K562 (cell line): ENCODE measurements around the gene CDCA3. TPM values are rescaled to one million over a fixed set of nuclear protein-coding genes. Genes with fewer than 3 reads are reported as not detected.

Source experiments
- ATAC-seq: fragments of 200-7000 bp; cut with Tn5 transposase; 3 replicates; pipeline ENCODE4 v1.9.1; 2020; ENCODE audit warnings: moderate library complexity
- BruUV-seq: library from RNA; stranded (reverse); fragments of 400-500 nt; replicated peaks from 2 replicates; lab custom pipeline; 2021; lab: Mats Ljungman, UMichigan
- CTCF ChIA-PET: fragments of 300-600 bp; formaldehyde crosslinking; extraction: SDS; loops from one replicate; lab custom pipeline; 2021; ENCODE audit warnings: low intra/inter-chr PET ratio; lab: Yijun Ruan, JAX
- POLR2A ChIA-PET: fragments of 300-600, 350-650 bp; sonication (Branson Sonifier 250); formaldehyde crosslinking; extraction: SDS; loops from one replicate; lab custom pipeline; 2021; ENCODE audit warnings: antibody characterized with exemption, inconsistent platforms; lab: Yijun Ruan, JAX
- DNase-seq, 4 experiments: peaks; one replicate each; pipeline versions ENCODE4 v3.0.0 to v3.0.0-alpha.2; 2011 to 2018; ENCODE audit warnings: low spot score in 3 of 4, mixed read lengths in 3 of 4; ENCODE audit errors: extremely low read depth in 1 of 4
- FAIRE-seq: peaks from 2 replicates; lab custom pipeline; 2011; peaks lifted over from hg19 to GRCh38; lab: Jason Lieb, UNC
- H2AFZ ChIP-seq: 2 replicates; pipeline ENCODE4 v1.6.0; 2011; ENCODE audit warnings: low read depth, low read length, control low read depth, inconsistent platforms
- H3K27ac ChIP-seq: fragments of 200-600 bp; 3 replicates; pipeline ENCODE4 v1.8.0; 2011; ENCODE audit warnings: low read depth, mild to moderate bottlenecking, control low read depth, inconsistent platforms, low read length, moderate library complexity, mixed read lengths; ENCODE audit errors: extremely low read depth
- H3K27me3 ChIP-seq, 2 experiments: fragments of 300-600 bp in 1 of 2; 2 replicates in 1 of 2; 3 replicates in 1 of 2; pipeline versions ENCODE4 v1.6.0 to v1.8.0; 2011; ENCODE audit warnings: inconsistent platforms in 2 of 2, low read length in 2 of 2, mild to moderate bottlenecking in 1 of 2, mixed read lengths in 1 of 2, moderate library complexity in 1 of 2; ENCODE audit not compliant: control insufficient read depth in 2 of 2, insufficient read depth in 2 of 2
- H3K36me3 ChIP-seq: fragments of 300-600 bp; 3 replicates; pipeline ENCODE4 v1.8.0; 2011; ENCODE audit warnings: mild to moderate bottlenecking, low read length, inconsistent platforms; ENCODE audit not compliant: control insufficient read depth, insufficient read depth
- H3K4me1 ChIP-seq, 2 experiments: fragments of 200-600 bp in 1 of 2; replicated peaks in 1 of 2; 2 replicates in 1 of 2; 3 replicates in 1 of 2; pipeline versions ENCODE4 v1.5.1 to v1.8.0; 2011; ENCODE audit warnings: inconsistent platforms in 2 of 2, low read length in 2 of 2, mild to moderate bottlenecking in 1 of 2, mixed read lengths in 1 of 2, moderate library complexity in 1 of 2; ENCODE audit not compliant: control insufficient read depth in 2 of 2, insufficient read depth in 2 of 2
- H3K4me2 ChIP-seq: 2 replicates; pipeline ENCODE4 v1.6.1; 2011; ENCODE audit warnings: low read length, control low read depth, inconsistent platforms, mixed read lengths; ENCODE audit not compliant: insufficient read depth
- H3K4me3 ChIP-seq: fragments of 200-600 bp; sonication (generic), shearing (Covaris generic); 2 replicates; pipeline ENCODE4 v1.5.1; 2016; ENCODE audit warnings: control low read depth, inconsistent platforms
- H3K79me2 ChIP-seq: fragments of 200-600 bp; 3 replicates; pipeline ENCODE4 v1.8.0; 2011; ENCODE audit warnings: low read length, inconsistent platforms; ENCODE audit not compliant: control insufficient read depth, insufficient read depth
- H3K9ac ChIP-seq, 2 experiments: 2 replicates each; pipeline versions ENCODE4 v1.6.0 to v1.6.1; 2011; ENCODE audit warnings: low read depth in 2 of 2, low read length in 2 of 2, control low read depth in 1 of 2, inconsistent platforms in 1 of 2, mild to moderate bottlenecking in 1 of 2, mixed read lengths in 1 of 2; ENCODE audit not compliant: insufficient read depth in 1 of 2
- H3K9me1 ChIP-seq: one replicate; pipeline ENCODE4 v1.6.0; 2011; ENCODE audit warnings: inconsistent platforms, mild to moderate bottlenecking, low read length, moderate library complexity; ENCODE audit not compliant: control insufficient read depth, insufficient read depth
- H3K9me3 ChIP-seq: replicated peaks from 2 replicates; pipeline ENCODE4 v1.5.1; 2011; ENCODE audit warnings: low read depth, low read length, inconsistent platforms; ENCODE audit not compliant: control insufficient read depth, insufficient read depth
- H4K20me1 ChIP-seq: replicated peaks from 2 replicates; pipeline ENCODE4 v1.6.1; 2011; ENCODE audit warnings: low read length, inconsistent platforms, mixed read lengths; ENCODE audit not compliant: control insufficient read depth, insufficient read depth
- FIP1L1 ChIP-seq: fragments of 200-400 bp; formaldehyde crosslinking; IDR thresholded peaks from 2 replicates; pipeline ENCODE4 v1.6.1; 2018; ENCODE audit warnings: mild to moderate bottlenecking, low read depth, low read length; ENCODE audit not compliant: poor library complexity, severe bottlenecking
- HMG20A ChIP-seq: fragments of 450-650 bp; formaldehyde crosslinking; conservative IDR thresholded peaks from 2 replicates; pipeline ENCODE4 v1.4.0; 2020; ENCODE audit warnings: mild to moderate bottlenecking, mixed read lengths
- MAFF ChIP-seq: IDR thresholded peaks from 2 replicates; pipeline ENCODE4 v1.6.1; 2012; ENCODE audit warnings: low read length, improper control_type of control experiment
- NELFE ChIP-seq: IDR thresholded peaks from 2 replicates; pipeline ENCODE4 v1.6.1; 2011; ENCODE audit warnings: mild to moderate bottlenecking; ENCODE audit not compliant: insufficient read depth, insufficient read length
- NFATC3 ChIP-seq: fragments of 450-650 bp; IDR thresholded peaks from 2 replicates; pipeline ENCODE4 v1.6.1; 2017; ENCODE audit warnings: mild to moderate bottlenecking
- RBM34 ChIP-seq: fragments of 200-400 bp; formaldehyde crosslinking; IDR thresholded peaks from 2 replicates; pipeline ENCODE4 v1.6.1; 2018; ENCODE audit warnings: low read length, borderline replicate concordance; ENCODE audit not compliant: insufficient read depth
- ZSCAN29 ChIP-seq: fragments of 450-650 bp; IDR thresholded peaks from 2 replicates; pipeline ENCODE4 v1.6.1; 2017
- WGBS: fragments of 100-300 bp; shearing (Covaris generic); methylation state at CpG from one replicate; pipeline ENCODE4 v1.1.6; 2016; ENCODE audit warnings: low coverage, mixed read lengths; ENCODE audit not compliant: insufficient coverage; ENCODE audit errors: missing lambda C conversion rate; 5-methylcytosine and 5-hydroxymethylcytosine counted together
- in situ Hi-C: fragments of 300-500 bp; cut with MboI; formaldehyde crosslinking; loops from 4 replicates; pipeline ENCODE4 v1.15.0; 2018; ENCODE audit warnings: inconsistent platforms, mixed read lengths
- intact Hi-C: fragments of 100-400 bp; cut with micrococcal nuclease; formaldehyde crosslinking; loops from 2 replicates; pipeline ENCODE4 v1.14.2; 2022
- polyA plus RNA-seq, 8 experiments: library from polyadenylated mRNA; depleted of rRNA in 4 of 8; stranded (reverse) in 5 of 8; unstranded in 3 of 8; fragments of >200 nt; fragmentation: Nextera tagmentation in 2 of 8; fragmentation: Illumina TruSeq in 1 of 8; extraction: Ambion mirVana in 2 of 8; extraction: Trizol in 1 of 8; gene quantifications; 2 replicates each; pipeline versions ENCODE4 v1.2.1 to v1.2.3, GENCODE V29; 2011 to 2014; ENCODE audit warnings: inconsistent platforms in 1 of 8, missing spikeins in 1 of 8
- total RNA-seq, 7 experiments: library from RNA; depleted of rRNA in 6 of 7; stranded (reverse); fragments of >200 nt in 6 of 7; fragmentation: Illumina TruSeq in 2 of 7; extraction: Trizol in 2 of 7; gene quantifications; 2 replicates each; pipeline versions ENCODE4 v1.2.1 to v1.2.3, GENCODE V29; 2011 to 2021; ENCODE audit warnings: low replicate concordance in 1 of 7

Gene CDCA3
- total and polyA plus RNA-seq, 9 of the 15 experiments (the other 6 are each of a cell fraction or from before 2014, with no cell fraction given), result 24.2 to 80.8 (median 55.1) TPM

DNA sequence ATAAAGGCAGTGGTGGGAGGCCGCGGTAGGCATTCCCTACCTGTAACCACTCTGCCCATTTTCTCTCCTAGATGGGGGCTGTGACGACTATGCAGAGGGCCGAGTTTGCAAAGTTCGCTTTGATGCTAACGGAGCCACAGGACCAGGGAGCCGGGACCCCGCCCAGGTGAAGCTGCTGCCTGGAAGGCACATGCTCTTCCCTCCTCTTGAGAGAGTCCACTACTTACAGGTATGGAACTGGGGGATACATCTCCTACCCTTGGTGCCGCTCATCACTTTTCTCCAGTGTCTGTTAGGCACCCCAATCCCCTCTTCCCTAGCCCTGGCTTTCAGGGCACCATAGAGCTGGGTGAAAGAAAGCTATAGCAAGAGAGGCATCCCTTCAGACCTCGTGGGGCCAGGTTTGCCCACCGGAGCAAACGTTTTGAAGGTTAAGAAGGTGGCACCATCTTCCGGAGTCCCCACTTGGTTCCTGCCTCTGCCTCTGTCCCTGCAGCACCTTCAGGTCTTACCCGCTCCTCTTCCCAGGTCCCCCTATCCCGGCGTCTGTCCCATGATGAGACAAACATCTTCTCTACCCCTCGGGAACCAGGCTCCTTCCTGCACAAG is 24.9 kb downstream of the CDCA3 start:
- ATAC-seq, result no peak
- Histone ChIP-seq H4K20me1 (no peaks in the 10 kb centered on the region), H3K27me3 (peaks cover 0 to 4% of the 10 kb centered on the region in 2 experiments; a peak in 2 of 5 replicates), H3K9me3 (no peaks in the 10 kb centered on the region), H3K9ac (no peak overlapping the region; a peak in 1 of 4 replicates), H3K36me3 (peaks cover 15% of the 10 kb centered on the region; the same call in 1 of the 3 replicates), H2AFZ (no peak overlapping the region), H3K4me3 (no peak overlapping the region), H3K79me2 (peaks cover 24% of the 10 kb centered on the region), H3K27ac (no peak overlapping the region), H3K4me1 (peaks cover 14 to 57% of the 10 kb centered on the region in 2 experiments; a peak in 4 of 5 replicates), H3K9me1 (no peaks in the 10 kb centered on the region), H3K4me2 (no peak overlapping the region)
- ChIA-PET POLR2A (no interaction called here), CTCF (interaction anchor here (0.5 to 1.9 kb wide), 5 partner anchors 59 to 259 kb away, joined by 3 to 15 read pairs (median 5); partner anchors contain the start of gene MLF2)
- 75% methylated on average over 10 of the region's 17 CpGs for WGBS
- no peak for TF ChIP-seq MAFF
- intact Hi-C loops, result loop anchor here (2.0 to 10.0 kb wide), 4 partner anchors 49 to 271 kb away; partner anchors contain the start of genes IFFO1 and ZNF384
- no peak for FAIRE-seq
- no peak for DNase-seq
- BruUV-seq, result no TSS peak
- in situ Hi-C loops, result no loop called here

DNA sequence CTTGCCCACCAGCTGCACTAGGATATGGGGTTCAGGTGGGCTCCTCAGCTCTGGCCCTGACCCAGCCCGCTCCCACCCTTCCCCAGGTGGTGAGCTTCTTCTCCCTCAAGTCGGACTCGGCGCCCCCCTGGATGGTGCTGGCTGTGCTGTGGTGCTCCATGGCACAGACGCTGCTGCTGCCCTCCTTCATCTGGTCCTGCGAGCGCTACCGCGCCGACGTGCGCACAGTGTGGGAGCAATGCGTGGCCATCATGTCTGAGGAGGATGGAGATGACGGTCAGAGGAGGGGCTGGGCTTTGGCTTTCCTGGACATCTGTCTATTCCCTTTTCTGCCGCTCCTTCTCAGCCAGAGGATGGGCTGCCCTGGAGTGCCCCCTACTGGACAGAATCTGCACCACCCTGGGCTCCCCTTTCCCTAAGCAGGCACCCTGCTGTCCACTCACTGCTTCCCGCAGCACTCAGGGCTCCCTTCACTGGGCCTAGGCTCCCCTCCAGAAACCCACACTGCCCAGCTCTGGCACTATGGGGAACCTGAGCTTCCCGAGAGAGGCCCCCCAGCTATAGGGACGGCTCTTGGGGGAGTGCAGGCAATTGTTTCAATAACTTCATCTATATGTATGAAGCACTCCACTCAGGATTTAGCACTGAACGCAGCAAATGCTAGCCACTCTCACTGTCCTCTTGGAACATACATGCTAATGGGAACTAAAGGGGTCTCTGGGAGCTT is 25.5 kb downstream of the CDCA3 start:
- ChIA-PET POLR2A (no interaction called here), CTCF (interaction anchor here (0.5 to 1.9 kb wide), 5 partner anchors 58 to 258 kb away, joined by 3 to 15 read pairs (median 5); partner anchors contain the start of gene MLF2)
- 8% methylated on average over 12 of the region's 19 CpGs for WGBS
- ATAC-seq (peak; percentile 79), FAIRE-seq (peak; percentile 90), DNase-seq (peak; percentile 75 to 84 (median 81))
- Histone ChIP-seq H3K9ac (no peak overlapping the region; a peak in 1 of 4 replicates), H3K4me3 (no peak overlapping the region), H3K27ac (no peak overlapping the region), H3K4me2 (no peak overlapping the region), H3K27me3 (peaks cover 0 to 4% of the 10 kb centered on the region in 2 experiments; a peak in 2 of 5 replicates), H3K4me1 (peaks cover 19 to 58% of the 10 kb centered on the region in 2 experiments; a peak in 4 of 5 replicates), H2AFZ (0 out of 2 replicates have a peak overlapping the region, but pooled peaks have one; percentile 25), H3K79me2 (peaks cover 24% of the 10 kb centered on the region), H4K20me1 (no peaks in the 10 kb centered on the region), H3K36me3 (peaks cover 9% of the 10 kb centered on the region; the same call in 1 of the 3 replicates), H3K9me1 (no peaks in the 10 kb centered on the region), H3K9me3 (no peaks in the 10 kb centered on the region)
- BruUV-seq, result no TSS peak
- in situ Hi-C loops, result no loop called here
- intact Hi-C loops, result loop anchor here (1.0 to 10.0 kb wide), 6 partner anchors 48 to 271 kb away; partner anchors contain the start of genes IFFO1, MLF2 and ZNF384
- TF ChIP-seq NFATC3 (no peak), RBM34 (no peak), FIP1L1 (no peak), NELFE (no peak), HMG20A (CRISPR knock-in tag) (no peak), ZSCAN29 (no peak)
